Measurements from ENCODE around the gene ATP11A. TPM values are rescaled to one million over a fixed set of nuclear protein-coding genes. Genes with fewer than 3 reads are reported as not detected.
A peak's percentile ranks its signal among the peaks of the same experiment; 100 is the strongest.

ATP11A gene
- total RNA-seq, 1 donor from 2014 or later = 72.0 TPM

DNA sequence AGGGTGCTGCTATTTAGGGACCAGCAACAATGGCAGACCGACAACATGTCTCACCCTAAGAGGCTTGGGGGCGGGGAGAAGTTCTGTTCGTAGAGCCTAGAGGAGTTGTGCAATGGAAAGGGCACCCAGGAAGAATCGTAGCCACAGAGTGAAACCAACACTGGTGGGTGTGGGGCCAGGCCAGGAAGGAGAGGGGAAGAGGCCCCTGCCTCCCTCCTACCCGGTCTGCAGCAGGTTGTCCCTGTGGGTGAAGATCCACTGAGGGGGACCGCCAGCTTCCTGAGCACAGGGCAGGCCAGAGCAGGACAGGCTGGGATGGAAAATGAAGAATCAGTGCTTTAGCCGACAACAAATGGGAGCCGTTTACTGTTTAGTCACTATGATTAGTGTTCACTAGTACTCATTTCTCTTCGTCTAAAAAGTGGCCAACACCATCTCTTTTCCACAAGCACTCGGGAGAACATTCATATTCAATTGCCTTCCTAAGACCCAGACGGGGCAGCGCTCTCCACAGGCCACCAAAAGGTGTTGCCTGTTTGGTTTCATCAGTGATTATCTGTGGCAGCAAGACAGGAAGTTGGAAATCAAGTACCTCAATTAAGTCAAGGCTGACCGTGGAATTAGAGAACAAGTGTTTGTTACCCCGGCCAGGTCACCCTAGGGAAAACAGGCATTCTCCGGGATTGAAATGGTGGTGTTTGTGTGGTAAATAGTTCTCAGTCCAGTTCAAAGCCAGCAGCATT, 1.1 kb upstream of the ATP11A start:
- H3K36me3 Mint-ChIP-seq (ENCODE audit: low read depth) = peaks cover 4% of the 10 kb centered on the region
- H3K9me3 Mint-ChIP-seq = no peaks in the 10 kb centered on the region
- peaks cover 36% of the 10 kb centered on the region for H3K4me1 Mint-ChIP-seq (ENCODE audit: low read depth)
- peak; percentile 37 for DNase-seq (ENCODE audit: low spot score)
- intact Hi-C loops (cut with micrococcal nuclease) = loop anchor here (1.0 to 5.0 kb wide), 4 partner anchors 14 to 1976 kb away; partner anchors contain the start of genes ING1 and TUBGCP3
- peak overlapping the region; percentile 85 for H3K4me3 Mint-ChIP-seq (ENCODE audit: low read depth)
- peak overlapping the region; percentile 95 for H3K27ac Mint-ChIP-seq
- H3K27me3 Mint-ChIP-seq (ENCODE audit: low read depth) = peaks cover 3% of the 10 kb centered on the region

DNA sequence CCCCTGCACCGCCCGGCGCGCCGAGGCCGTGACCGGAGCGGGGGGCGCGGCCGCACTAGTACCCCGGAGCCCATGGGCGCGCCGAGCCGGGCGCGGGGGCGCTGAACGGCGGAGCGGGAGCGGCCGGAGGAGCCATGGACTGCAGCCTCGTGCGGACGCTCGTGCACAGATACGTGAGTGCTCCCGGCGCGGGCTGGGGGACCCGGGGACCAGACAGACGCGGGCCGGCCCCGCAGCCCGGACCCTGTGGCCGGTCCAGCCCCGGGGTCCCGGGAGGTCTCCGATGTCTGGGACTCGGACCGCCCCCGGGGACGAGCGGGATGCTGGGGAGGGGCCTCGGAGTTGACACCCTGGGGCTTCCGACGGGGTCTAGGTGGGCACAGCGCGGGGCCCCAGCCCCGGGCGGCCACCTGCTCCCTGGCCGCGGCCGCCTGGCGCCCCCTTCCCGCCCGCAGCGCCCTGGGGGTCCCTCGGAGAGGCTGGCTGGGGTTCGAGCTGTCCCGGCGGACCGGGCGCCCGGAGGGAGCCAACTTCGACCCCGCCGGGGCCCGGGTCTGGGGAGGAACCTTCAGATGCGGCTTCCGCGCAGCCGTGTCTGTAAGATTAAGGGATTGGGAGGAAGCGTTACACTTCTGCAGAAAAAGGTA, 568 bp downstream of the ATP11A start:
- H3K4me3 Mint-ChIP-seq (ENCODE audit: low read depth) = peak overlapping the region; percentile 87
- H3K4me1 Mint-ChIP-seq (ENCODE audit: low read depth) = peaks cover 46% of the 10 kb centered on the region
- intact Hi-C loops (cut with micrococcal nuclease) = loop anchor here (2.0 kb wide), 1 partner anchor 182 kb away; no protein-coding TSS in a partner anchor
- no peaks in the 10 kb centered on the region for H3K27me3 Mint-ChIP-seq (ENCODE audit: low read depth)
- no peaks in the 10 kb centered on the region for H3K9me3 Mint-ChIP-seq
- H3K36me3 Mint-ChIP-seq (ENCODE audit: low read depth) = peaks cover 7% of the 10 kb centered on the region
- H3K27ac Mint-ChIP-seq = peak overlapping the region; percentile 62
- DNase-seq (ENCODE audit: low spot score) = peak; percentile 22

- no peak for DNase-seq (ENCODE audit: low spot score)
- H3K27ac Mint-ChIP-seq = no peak overlapping the region
Measured at GRCh38 chr13:112692104-112692503, 2.3 kb downstream of the ATP11A start.

GRCh38 chr13:112692586-112692985, 2.7 kb downstream of the ATP11A start:
- peak overlapping the region; percentile 87 for H3K4me3 Mint-ChIP-seq (ENCODE audit: low read depth)
- peaks cover 9% of the 10 kb centered on the region for H3K36me3 Mint-ChIP-seq (ENCODE audit: low read depth)
- intact Hi-C loops (cut with micrococcal nuclease) = no loop called here
- H3K27me3 Mint-ChIP-seq (ENCODE audit: low read depth) = no peaks in the 10 kb centered on the region
- H3K9me3 Mint-ChIP-seq = no peaks in the 10 kb centered on the region
- no peak overlapping the region for H3K27ac Mint-ChIP-seq
- DNase-seq (ENCODE audit: low spot score) = no peak
- peaks cover 46% of the 10 kb centered on the region for H3K4me1 Mint-ChIP-seq (ENCODE audit: low read depth)

More at GRCh38 chr13:112692104-112692503, 2.3 kb downstream of the ATP11A start:
- peak overlapping the region; percentile 87 for H3K4me3 Mint-ChIP-seq (ENCODE audit: low read depth)
- peaks cover 9% of the 10 kb centered on the region for H3K36me3 Mint-ChIP-seq (ENCODE audit: low read depth)
- intact Hi-C loops (cut with micrococcal nuclease) = no loop called here
- no peaks in the 10 kb centered on the region for H3K9me3 Mint-ChIP-seq
- H3K4me1 Mint-ChIP-seq (ENCODE audit: low read depth) = peaks cover 46% of the 10 kb centered on the region
- H3K27me3 Mint-ChIP-seq (ENCODE audit: low read depth) = no peaks in the 10 kb centered on the region

DNA sequence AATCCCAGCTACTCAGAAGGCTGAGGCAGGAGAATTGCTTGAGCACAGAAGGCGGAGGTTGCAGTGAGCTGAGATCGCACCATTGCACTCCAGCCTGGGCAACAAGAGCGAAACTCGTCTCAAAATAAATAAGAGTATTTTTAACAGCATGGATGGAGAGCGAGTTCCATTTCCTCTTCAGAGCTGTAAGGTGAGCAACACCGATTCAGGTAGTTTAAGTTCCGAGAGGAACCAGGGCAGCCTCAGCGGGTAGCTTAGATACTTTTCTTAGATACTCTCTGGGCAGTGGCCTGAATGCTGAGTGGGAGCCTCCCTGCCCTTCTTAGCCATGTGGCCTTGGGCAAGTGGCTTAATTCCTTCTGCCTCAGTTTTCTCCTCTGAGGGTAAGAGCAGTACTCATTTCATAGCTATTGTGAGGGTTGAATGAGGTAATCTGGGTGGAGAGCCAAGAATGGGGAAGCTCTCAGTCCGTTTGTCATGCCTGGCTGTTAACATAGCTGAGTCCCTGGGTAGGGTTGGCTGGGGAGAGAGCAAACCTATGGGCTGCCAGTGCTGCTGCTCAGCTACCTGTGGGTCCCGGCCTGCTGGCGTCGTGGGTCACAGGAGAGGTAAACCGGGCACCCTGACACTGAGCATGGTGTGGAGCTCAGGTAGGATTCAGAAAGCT, 4.1 kb downstream of the ATP11A start:
- H3K4me3 Mint-ChIP-seq (ENCODE audit: low read depth) = no peak overlapping the region
- H3K36me3 Mint-ChIP-seq (ENCODE audit: low read depth) = peaks cover 18% of the 10 kb centered on the region
- H3K27ac Mint-ChIP-seq = no peak overlapping the region
- no peaks in the 10 kb centered on the region for H3K27me3 Mint-ChIP-seq (ENCODE audit: low read depth)
- intact Hi-C loops (cut with micrococcal nuclease) = no loop called here
- H3K4me1 Mint-ChIP-seq (ENCODE audit: low read depth) = peaks cover 32% of the 10 kb centered on the region
- no peak for DNase-seq (ENCODE audit: low spot score)
- no peaks in the 10 kb centered on the region for H3K9me3 Mint-ChIP-seq

DNA sequence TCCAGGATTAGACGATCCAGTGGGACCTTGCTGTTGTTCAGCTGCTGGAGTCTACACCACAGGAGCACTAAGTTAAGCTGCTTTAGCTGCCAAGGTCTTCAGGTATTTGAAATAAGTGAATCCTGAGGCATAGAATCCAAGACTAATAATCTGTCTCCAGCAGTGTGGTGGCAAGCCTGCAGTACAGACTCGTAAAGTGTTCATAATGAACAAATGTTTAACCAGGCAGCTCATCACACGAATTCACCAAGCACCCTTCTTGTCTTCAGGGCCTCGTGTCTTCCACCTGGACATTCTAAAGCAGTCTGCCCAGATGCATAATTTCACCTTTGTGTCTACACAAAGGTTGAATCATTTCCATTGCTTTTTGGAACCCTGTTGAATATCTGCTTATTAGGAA, 5.3 kb downstream of the ATP11A start:
- DNase-seq (ENCODE audit: low spot score) = no peak
- Mint-ChIP-seq H3K4me1 (ENCODE audit: low read depth) (peaks cover 37% of the 10 kb centered on the region), H3K9me3 (no peaks in the 10 kb centered on the region), H3K27me3 (ENCODE audit: low read depth) (no peaks in the 10 kb centered on the region), H3K4me3 (ENCODE audit: low read depth) (no peak overlapping the region), H3K27ac (no peak overlapping the region), H3K36me3 (ENCODE audit: low read depth) (peaks cover 23% of the 10 kb centered on the region)
- intact Hi-C loops (cut with micrococcal nuclease) = no loop called here

DNA sequence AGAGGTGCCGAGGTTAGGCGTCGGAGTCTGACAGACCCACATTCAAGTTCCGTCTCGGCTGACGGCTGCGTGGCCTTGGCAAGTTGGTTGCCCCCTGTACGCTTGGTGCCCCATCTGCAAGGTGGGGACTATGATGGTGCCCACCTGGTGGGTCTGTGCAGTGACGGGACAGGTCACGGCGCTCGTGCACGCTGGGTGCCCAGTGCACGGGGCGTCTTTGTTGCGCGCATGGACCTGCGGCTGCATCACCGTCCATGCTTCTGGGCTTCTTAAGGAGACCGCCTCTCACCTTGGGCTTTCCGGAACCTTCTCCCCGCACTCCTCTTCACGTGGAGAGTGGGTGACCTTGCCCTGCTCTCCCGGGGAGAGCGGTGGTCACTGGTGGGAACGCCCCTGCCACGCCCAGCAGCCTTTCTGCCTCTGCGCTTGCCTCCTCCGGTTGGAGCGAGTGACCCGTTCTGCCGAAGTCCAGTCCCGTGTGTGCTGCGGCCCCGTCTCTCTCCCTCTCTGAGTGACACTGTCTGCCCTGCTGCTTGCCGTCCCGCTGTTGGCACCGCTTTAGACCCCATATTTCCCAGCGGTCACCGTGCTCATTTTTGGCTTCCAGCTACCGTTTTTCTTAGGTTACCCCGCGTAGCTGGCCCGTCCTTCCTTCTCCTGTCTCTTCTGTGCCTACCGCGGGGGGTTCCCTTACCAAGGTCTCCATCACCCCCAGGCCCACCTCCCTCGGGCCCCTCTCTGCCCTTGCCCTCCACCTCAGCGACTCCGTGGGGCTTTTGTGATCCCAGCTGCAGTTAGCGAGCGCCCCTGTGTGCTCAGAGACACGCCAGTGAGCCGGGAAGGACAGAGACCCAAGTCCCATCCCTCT, 6.4 kb downstream of the ATP11A start:
- no peaks in the 10 kb centered on the region for H3K9me3 Mint-ChIP-seq

DNA sequence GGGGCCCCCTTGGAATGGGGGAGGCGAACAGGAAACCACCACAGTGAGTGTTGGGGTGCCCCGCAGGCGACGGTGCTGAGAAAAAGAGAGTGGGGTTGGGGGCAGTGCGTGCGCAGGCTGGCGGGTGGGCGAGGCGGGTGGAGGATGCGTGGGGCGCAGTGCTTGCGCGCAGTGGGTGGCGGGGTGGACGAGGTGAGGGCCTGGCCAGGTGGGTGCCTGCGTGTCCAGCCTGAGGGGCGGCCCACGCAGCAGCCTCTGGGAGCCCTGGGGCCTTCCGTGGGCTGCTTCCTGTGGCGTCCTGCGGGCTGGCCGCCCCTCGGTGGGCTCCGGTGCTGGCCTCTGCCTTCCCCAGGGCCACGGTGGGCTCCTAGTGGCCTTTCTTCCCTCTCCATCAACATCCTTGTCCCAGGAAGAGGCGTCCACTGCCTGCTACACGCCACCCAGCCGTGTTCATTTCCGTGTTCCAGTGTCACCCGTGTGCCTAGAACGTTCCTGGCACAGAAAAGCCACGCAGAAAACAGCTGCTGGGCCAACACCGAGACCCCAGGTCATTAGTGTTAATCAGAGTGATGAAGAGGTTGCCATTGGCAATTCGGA, 7.1 kb downstream of the ATP11A start:
- Mint-ChIP-seq H3K9me3 (no peaks in the 10 kb centered on the region), H3K4me1 (ENCODE audit: low read depth) (peaks cover 30% of the 10 kb centered on the region)

More for the DNA sequence above, 6.4 kb downstream of the ATP11A start:
- intact Hi-C loops (cut with micrococcal nuclease) = no loop called here
- DNase-seq (ENCODE audit: low spot score) = no peak
- H3K4me3 Mint-ChIP-seq (ENCODE audit: low read depth) = no peak overlapping the region
- peaks cover 23% of the 10 kb centered on the region for H3K36me3 Mint-ChIP-seq (ENCODE audit: low read depth)
- no peaks in the 10 kb centered on the region for H3K27me3 Mint-ChIP-seq (ENCODE audit: low read depth)
- H3K27ac Mint-ChIP-seq = no peak overlapping the region
- peaks cover 37% of the 10 kb centered on the region for H3K4me1 Mint-ChIP-seq (ENCODE audit: low read depth)

GRCh38 chr13:112697756-112698655, 8.2 kb downstream of the ATP11A start:
- intact Hi-C loops (cut with micrococcal nuclease) = no loop called here
- no peaks in the 10 kb centered on the region for H3K27me3 Mint-ChIP-seq (ENCODE audit: low read depth)
- H3K27ac Mint-ChIP-seq = no peak overlapping the region
- H3K9me3 Mint-ChIP-seq = no peaks in the 10 kb centered on the region
- DNase-seq (ENCODE audit: low spot score) = no peak
- H3K36me3 Mint-ChIP-seq (ENCODE audit: low read depth) = peaks cover 26% of the 10 kb centered on the region
- peaks cover 25% of the 10 kb centered on the region for H3K4me1 Mint-ChIP-seq (ENCODE audit: low read depth)
- no peak overlapping the region for H3K4me3 Mint-ChIP-seq (ENCODE audit: low read depth)

More for the DNA sequence above, 7.1 kb downstream of the ATP11A start:
- Mint-ChIP-seq H3K36me3 (ENCODE audit: low read depth) (peaks cover 23% of the 10 kb centered on the region), H3K4me3 (ENCODE audit: low read depth) (no peak overlapping the region), H3K27me3 (ENCODE audit: low read depth) (no peaks in the 10 kb centered on the region), H3K27ac (no peak overlapping the region)
- intact Hi-C loops (cut with micrococcal nuclease) = no loop called here
- DNase-seq (ENCODE audit: low spot score) = no peak

GRCh38 chr13:112699322-112699918, 9.6 kb downstream of the ATP11A start:
- H3K27me3 Mint-ChIP-seq (ENCODE audit: low read depth) = no peaks in the 10 kb centered on the region
- DNase-seq (ENCODE audit: low spot score) = no peak
- no peak overlapping the region for H3K27ac Mint-ChIP-seq
- no peaks in the 10 kb centered on the region for H3K9me3 Mint-ChIP-seq
- intact Hi-C loops (cut with micrococcal nuclease) = no loop called here
- peaks cover 26% of the 10 kb centered on the region for H3K36me3 Mint-ChIP-seq (ENCODE audit: low read depth)
- H3K4me3 Mint-ChIP-seq (ENCODE audit: low read depth) = no peak overlapping the region
- peaks cover 24% of the 10 kb centered on the region for H3K4me1 Mint-ChIP-seq (ENCODE audit: low read depth)

Measured in activated T-helper 2 cell treated with anti-CD3 and anti-CD28 coated beads, Interferon-gamma antibody, Interleukin-2, Interleukin-4, amounts not matched to agents 10 μg/mL and 5 μg/mL and 100 μg/mL, durations not matched to agents 14 hours and 24 hours and 36 hours (primary cell).